GM21786 (cell line): Measurements from ENCODE around the gene GRAMD4.

Source experiments
- ATAC-seq: cut with Tn5 transposase; IDR thresholded peaks from one replicate; pipeline ENCODE4 v1.9.1; 2021; ENCODE audit not compliant: unreplicated experiment

GRAMD4 gene

GRCh38 chr22:46684706-46685105, 64.5 kb downstream of the GRAMD4 start:
- peak; percentile 84 for ATAC-seq

- no peak for ATAC-seq
Measured at GRCh38 chr22:46686221-46687047, 66.2 kb downstream of the GRAMD4 start.

GRCh38 chr22:46687048-46687444, 66.9 kb downstream of the GRAMD4 start:
- ATAC-seq = no peak

GRCh38 chr22:46687460-46687859, 67.3 kb downstream of the GRAMD4 start:
- no peak for ATAC-seq

- ATAC-seq = no peak
Measured at GRCh38 chr22:46688949-46689348, 68.8 kb downstream of the GRAMD4 start.

GRCh38 chr22:46690146-46690545, 70.0 kb downstream of the GRAMD4 start:
- ATAC-seq = no peak

- no peak for ATAC-seq
Measured at GRCh38 chr22:46691571-46691970, 71.4 kb downstream of the GRAMD4 start.

GRCh38 chr22:46693634-46694415, 73.6 kb downstream of the GRAMD4 start:
- ATAC-seq = no peak

- no peak for ATAC-seq
Measured at GRCh38 chr22:46694416-46695170, 74.4 kb downstream of the GRAMD4 start.

- no peak for ATAC-seq
Measured at GRCh38 chr22:46695346-46696228, 75.4 kb downstream of the GRAMD4 start.

- ATAC-seq = no peak
Measured at GRCh38 chr22:46696229-46696518, 76.0 kb downstream of the GRAMD4 start.

GRCh38 chr22:46696614-46697013, 76.4 kb downstream of the GRAMD4 start:
- ATAC-seq = no peak

- ATAC-seq = no peak
Measured at GRCh38 chr22:46697811-46698515, 77.8 kb downstream of the GRAMD4 start.

GRCh38 chr22:46699091-46699490, 78.9 kb downstream of the GRAMD4 start:
- ATAC-seq = no peak

GRCh38 chr22:46701262-46701661, 81.1 kb downstream of the GRAMD4 start:
- ATAC-seq = no peak

- no peak for ATAC-seq
Measured at GRCh38 chr22:46703171-46703995, 83.2 kb downstream of the GRAMD4 start.

- ATAC-seq = no peak
Measured at GRCh38 chr22:46703996-46704370, 83.8 kb downstream of the GRAMD4 start.

- no peak for ATAC-seq
Measured at GRCh38 chr22:46706060-46706459, 85.9 kb downstream of the GRAMD4 start.

- ATAC-seq = no peak
Measured at GRCh38 chr22:46707305-46707704, 87.1 kb downstream of the GRAMD4 start.
